Measurements from ENCODE around the gene ATP6V0E2. TPM values are rescaled to one million over a fixed set of nuclear protein-coding genes. Genes with fewer than 3 reads are reported as not detected.

The ATP6V0E2 gene
- total RNA-seq, 1 experiment from 2014 or later: 19.0 TPM

- H3K36me3 Mint-ChIP-seq (ENCODE audit: insufficient read depth in 1 of 3, low read depth in 3 of 3): no peaks in the 10 kb centered on the region
- H3K27ac ChIP-seq (ENCODE audit: insufficient read length, low read depth, low read length): no peak overlapping the region
Observed at GRCh38 chr7:149860821-149861727, 12.7 kb upstream of the ATP6V0E2 start.

More at GRCh38 chr7:149860821-149861727, 12.7 kb upstream of the ATP6V0E2 start:
- no peaks in the 10 kb centered on the region for H3K27me3 ChIP-seq (ENCODE audit: insufficient read depth, low read length)
- H3K9me3 ChIP-seq (ENCODE audit: control insufficient read depth, low read depth, low read length): no peaks in the 10 kb centered on the region
- H3K4me3 Mint-ChIP-seq: no peak overlapping the region
- H3K4me2 ChIP-seq (ENCODE audit: insufficient read depth, insufficient read length, low read length): no peak overlapping the region
- no peak overlapping the region for H2BK15ac ChIP-seq (ENCODE audit: low read depth, low read length)
- TF ChIP-seq, protein P1, sequence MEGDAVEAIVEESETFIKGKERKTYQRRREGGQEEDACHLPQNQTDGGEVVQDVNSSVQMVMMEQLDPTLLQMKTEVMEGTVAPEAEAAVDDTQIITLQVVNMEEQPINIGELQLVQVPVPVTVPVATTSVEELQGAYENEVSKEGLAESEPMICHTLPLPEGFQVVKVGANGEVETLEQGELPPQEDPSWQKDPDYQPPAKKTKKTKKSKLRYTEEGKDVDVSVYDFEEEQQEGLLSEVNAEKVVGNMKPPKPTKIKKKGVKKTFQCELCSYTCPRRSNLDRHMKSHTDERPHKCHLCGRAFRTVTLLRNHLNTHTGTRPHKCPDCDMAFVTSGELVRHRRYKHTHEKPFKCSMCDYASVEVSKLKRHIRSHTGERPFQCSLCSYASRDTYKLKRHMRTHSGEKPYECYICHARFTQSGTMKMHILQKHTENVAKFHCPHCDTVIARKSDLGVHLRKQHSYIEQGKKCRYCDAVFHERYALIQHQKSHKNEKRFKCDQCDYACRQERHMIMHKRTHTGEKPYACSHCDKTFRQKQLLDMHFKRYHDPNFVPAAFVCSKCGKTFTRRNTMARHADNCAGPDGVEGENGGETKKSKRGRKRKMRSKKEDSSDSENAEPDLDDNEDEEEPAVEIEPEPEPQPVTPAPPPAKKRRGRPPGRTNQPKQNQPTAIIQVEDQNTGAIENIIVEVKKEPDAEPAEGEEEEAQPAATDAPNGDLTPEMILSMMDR (conservative IDR thresholded peaks at IDR 0.05): peak; percentile 97
- H3K27ac Mint-ChIP-seq: peak overlapping the region in 1 of 3 experiments; percentile 35; a peak in 1 of 7 replicates
- no peak overlapping the region for H3K9ac ChIP-seq (ENCODE audit: extremely low read depth, insufficient read length, low read length)
- H4K5ac ChIP-seq (ENCODE audit: insufficient read length, low read depth, low read length): no peak overlapping the region
- DNase-seq: peak; percentile 82
- H2AK5ac ChIP-seq (ENCODE audit: insufficient read length, low read length): no peak overlapping the region
- H2BK5ac ChIP-seq (ENCODE audit: insufficient read length, low read length): no peak overlapping the region
- H2BK20ac ChIP-seq (ENCODE audit: low read depth, low read length, poor library complexity, severe bottlenecking): no peak overlapping the region
- H4K8ac ChIP-seq (replicated peaks; ENCODE audit: insufficient read length, low read depth, low read length): no peak overlapping the region
- no peaks in the 10 kb centered on the region for H3K79me2 ChIP-seq (ENCODE audit: insufficient read depth, low read length)
- no peak overlapping the region for H2BK120ac ChIP-seq (ENCODE audit: low read depth, low read length, poor library complexity, severe bottlenecking)
- no peak overlapping the region for H3T11ph ChIP-seq (ENCODE audit: low read length)
- no peak overlapping the region for H2AFZ ChIP-seq (ENCODE audit: low read length)
- H3K18ac ChIP-seq (ENCODE audit: insufficient read length, low read depth, low read length): no peak overlapping the region
- WGBS (ENCODE audit: extremely low coverage, insufficient read length, low lambda C conversion rate): no CpG with 5 or more reads among the region's 45 CpGs
- H3K9me3 Mint-ChIP-seq: no peaks in the 10 kb centered on the region
- peaks cover 7 to 9% of the 10 kb centered on the region in 2 experiments for H3K4me1 Mint-ChIP-seq
- no peak overlapping the region for H4K91ac ChIP-seq (ENCODE audit: insufficient read length, low read depth, low read length)
- no peaks in the 10 kb centered on the region for H3K23me2 ChIP-seq (ENCODE audit: insufficient read length, low read depth, low read length, poor library complexity, severe bottlenecking)
- H3K4ac ChIP-seq (ENCODE audit: low read depth, low read length): no peak overlapping the region
- H3K23ac ChIP-seq (ENCODE audit: insufficient read length, low read depth, low read length): no peak overlapping the region
- H3K27me3 Mint-ChIP-seq (ENCODE audit: low read depth): peaks cover 23% of the 10 kb centered on the region
- no peak overlapping the region for H3K14ac ChIP-seq (ENCODE audit: insufficient read depth, low read length)
- H2BK12ac ChIP-seq (ENCODE audit: insufficient read length, low read depth, low read length): no peak overlapping the region
- no peak overlapping the region for H3K56ac ChIP-seq (ENCODE audit: insufficient read length, low read depth, low read length)
- no peaks in the 10 kb centered on the region for H4K20me1 ChIP-seq (ENCODE audit: control insufficient read depth, insufficient read depth, insufficient read length)
- H3K79me1 ChIP-seq (ENCODE audit: insufficient read depth, low read depth, low read length, poor library complexity, severe bottlenecking): no peaks in the 10 kb centered on the region
- H3K4me1 ChIP-seq (ENCODE audit: insufficient read depth, low read length): peaks cover 2% of the 10 kb centered on the region; the same call in 1 of the 2 replicates
